ENCODE data around the gene CD69.

GRCh38 chr12:9760120-9760519 lies 581 bp downstream of the CD69 start:
- TF ChIP-seq CTCF (IDR thresholded peaks at IDR 0.05; ENCODE audit: low read depth, low read length) (no peak), EZH2phosphoT487 (IDR thresholded peaks at IDR 0.05; ENCODE audit: low read depth) (no peak)

Measured in OCI-LY3 (cell line).